RWPE2 (cell line): ENCODE data around the gene DMBX1.

ENCODE experiments used
- ATAC-seq: fragments of 200-7000 bp; cut with Tn5 transposase; 3 replicates; pipeline ENCODE4 v1.9.1; 2021; ENCODE audit warnings: low read depth
- DNase-seq: peaks from one replicate; pipeline ENCODE4 v3.0.0-alpha.2; 2020; ENCODE audit warnings: low spot score
- H3K27ac ChIP-seq: fragments of 450-650 bp; 2 replicates; pipeline ENCODE4 v1.5.1; 2017; ENCODE audit warnings: mild to moderate bottlenecking; ENCODE audit not compliant: poor library complexity, severe bottlenecking
- H3K27me3 ChIP-seq: fragments of 250-450 bp; sonication (Bioruptor Pico); 2 replicates; pipeline ENCODE4 v1.5.1; 2021; ENCODE audit warnings: mild to moderate bottlenecking, moderate library complexity; ENCODE audit not compliant: insufficient read depth, poor library complexity, severe bottlenecking
- H3K36me3 ChIP-seq: fragments of 250-450 bp; sonication (Bioruptor Pico); 2 replicates; pipeline ENCODE4 v1.5.1; 2020; ENCODE audit warnings: low read depth, mild to moderate bottlenecking, moderate library complexity
- H3K4me1 ChIP-seq: fragments of 250-450 bp; sonication (Bioruptor Pico); 2 replicates; pipeline ENCODE4 v1.5.1; 2021; ENCODE audit warnings: mild to moderate bottlenecking, moderate library complexity; ENCODE audit not compliant: insufficient read depth, poor library complexity, severe bottlenecking
- H3K4me3 ChIP-seq: fragments of 250-450 bp; sonication (Bioruptor Pico); 2 replicates; pipeline ENCODE4 v1.5.1; 2021; ENCODE audit warnings: mild to moderate bottlenecking, moderate library complexity; ENCODE audit not compliant: severe bottlenecking
- H3K9me3 ChIP-seq: fragments of 250-450 bp; sonication (Bioruptor Pico); 2 replicates; pipeline ENCODE4 v1.5.1; 2021; ENCODE audit warnings: mild to moderate bottlenecking, moderate library complexity; ENCODE audit not compliant: severe bottlenecking
- CTCF ChIP-seq: fragments of 450-650 bp; IDR thresholded peaks from one replicate; pipeline ENCODE4 v1.5.1; 2017; ENCODE audit warnings: mild to moderate bottlenecking, moderate library complexity; ENCODE audit not compliant: poor library complexity, severe bottlenecking

DMBX1 gene

GRCh38 chr1:46512135-46512791, 22.6 kb downstream of the DMBX1 start:
- H3K27ac ChIP-seq = no peak overlapping the region
- ATAC-seq (no peak), DNase-seq (no peak)
- TF ChIP-seq CTCF = no peak
- H3K36me3 ChIP-seq = no peaks in the 10 kb centered on the region
- no peaks in the 10 kb centered on the region for H3K4me1 ChIP-seq
- no peaks in the 10 kb centered on the region for H3K27me3 ChIP-seq
- no peak overlapping the region for H3K4me3 ChIP-seq
- H3K9me3 ChIP-seq = no peaks in the 10 kb centered on the region

GRCh38 chr1:46512792-46513190, 23.2 kb downstream of the DMBX1 start:
- DNase-seq (peak; percentile 24), ATAC-seq (no peak)
- no peak for TF ChIP-seq CTCF
- no peak overlapping the region for H3K27ac ChIP-seq
- no peaks in the 10 kb centered on the region for H3K27me3 ChIP-seq
- H3K9me3 ChIP-seq = no peaks in the 10 kb centered on the region
- no peak overlapping the region for H3K4me3 ChIP-seq
- H3K4me1 ChIP-seq = no peaks in the 10 kb centered on the region
- no peaks in the 10 kb centered on the region for H3K36me3 ChIP-seq

- Histone ChIP-seq H3K4me3 (no peak overlapping the region), H3K9me3 (no peaks in the 10 kb centered on the region), H3K36me3 (no peaks in the 10 kb centered on the region), H3K27me3 (no peaks in the 10 kb centered on the region), H3K4me1 (no peaks in the 10 kb centered on the region), H3K27ac (no peak overlapping the region)
- TF ChIP-seq CTCF = no peak
- DNase-seq (no peak), ATAC-seq (no peak)
These were observed 23.9 kb downstream of the DMBX1 start for GRCh38 chr1:46513536-46513935.

GRCh38 chr1:46515576-46515975, 25.9 kb downstream of the DMBX1 start:
- ATAC-seq = no peak
- no peaks in the 10 kb centered on the region for H3K9me3 ChIP-seq
- H3K27ac ChIP-seq = no peak overlapping the region
- TF ChIP-seq CTCF = no peak
- H3K27me3 ChIP-seq = no peaks in the 10 kb centered on the region
- DNase-seq = no peak
- H3K4me1 ChIP-seq = peaks cover 9% of the 10 kb centered on the region
- no peak overlapping the region for H3K4me3 ChIP-seq
- H3K36me3 ChIP-seq = no peaks in the 10 kb centered on the region

- Histone ChIP-seq H3K4me3 (no peak overlapping the region), H3K27ac (peak overlapping the region; percentile 3), H3K4me1 (peaks cover 14% of the 10 kb centered on the region), H3K9me3 (no peaks in the 10 kb centered on the region), H3K36me3 (no peaks in the 10 kb centered on the region), H3K27me3 (no peaks in the 10 kb centered on the region)
- no peak for DNase-seq
- no peak for TF ChIP-seq CTCF
- ATAC-seq = no peak
These were observed 26.7 kb downstream of the DMBX1 start for GRCh38 chr1:46516200-46516950.
